DMS79 treated with DMSO at 0.1 percent for 48 hours (cell line): ENCODE results near the gene STIP1.
"Not testable (repeated sequence)": the region's sequence is repeated elsewhere in the genome, so short reads cannot be mapped to it uniquely, and the experiment has no call there.

ENCODE experiments used
- DNase-seq: peaks from one replicate; lab custom pipeline; 2025; lab: John Stamatoyannopoulos, UW

STIP1 gene

GRCh38 chr11:64157631-64158394, 28.2 kb upstream of the STIP1 start:
- DNase-seq = no peak

- DNase-seq = no peak
These were observed 24.9 kb upstream of the STIP1 start for GRCh38 chr11:64161037-64161436.

GRCh38 chr11:64162769-64163168, 23.2 kb upstream of the STIP1 start:
- DNase-seq = not testable (repeated sequence)

GRCh38 chr11:64163951-64164350, 22.0 kb upstream of the STIP1 start:
- DNase-seq = no peak

GRCh38 chr11:64164392-64165312, 21.3 kb upstream of the STIP1 start:
- no peak for DNase-seq

GRCh38 chr11:64165481-64165841, 20.5 kb upstream of the STIP1 start:
- DNase-seq = no peak

GRCh38 chr11:64165842-64166635, 19.9 kb upstream of the STIP1 start, which contains the start of gene MACROD1:
Gene MACROD1 (minus strand): TSS chr11:64166113. CDS start chr11:64165994, 119 bp downstream.
- DNase-seq = peak; percentile 78

- no peak for DNase-seq
These were observed 15.6 kb upstream of the STIP1 start for GRCh38 chr11:64170419-64170818.

GRCh38 chr11:64173616-64174355, 12.2 kb upstream of the STIP1 start:
- no peak for DNase-seq

- no peak for DNase-seq
These were observed 9.2 kb upstream of the STIP1 start for GRCh38 chr11:64176751-64177150.

GRCh38 chr11:64178203-64178602, 7.8 kb upstream of the STIP1 start:
- no peak for DNase-seq

GRCh38 chr11:64178951-64179639, 6.9 kb upstream of the STIP1 start:
- DNase-seq = no peak

- no peak for DNase-seq
These were observed 5.1 kb upstream of the STIP1 start for GRCh38 chr11:64180891-64181290.

- peak; percentile 88 for DNase-seq
These were observed 4.2 kb upstream of the STIP1 start for GRCh38 chr11:64181506-64182411.

- no peak for DNase-seq
These were observed 2.1 kb upstream of the STIP1 start for GRCh38 chr11:64183890-64184289.

- no peak for DNase-seq
These were observed 737 bp upstream of the STIP1 start for GRCh38 chr11:64185175-64185692.

- DNase-seq = no peak
These were observed 658 bp downstream of the STIP1 start for GRCh38 chr11:64186492-64187165.

GRCh38 chr11:64192434-64192833, 6.5 kb downstream of the STIP1 start:
- no peak for DNase-seq

- no peak for DNase-seq
These were observed 10.7 kb downstream of the STIP1 start for GRCh38 chr11:64196626-64197025.
